Osteoblast (primary cell): ENCODE results near the gene TMEM43. TPM values are rescaled to one million over a fixed set of nuclear protein-coding genes. Genes with fewer than 3 reads are reported as not detected.

ENCODE experiments used
- total RNA-seq: library from RNA; depleted of rRNA; stranded (reverse); fragments of >200 nt; gene quantifications from 2 replicates; pipeline ENCODE4 v1.2.3, GENCODE V29; 2012

Gene TMEM43
- total RNA-seq, 1 donor: 138 TPM

Other genes starting within 250 kb of the TMEM43 start
- not detected in 2 replicates for gene WNT7A, start 245.0 kb upstream of the TMEM43 start, total RNA-seq
- gene CHCHD4, start 182 bp upstream of the TMEM43 start, total RNA-seq: 9.1 and 10.1 TPM in 2 replicates
- 50.1 and 52.1 TPM in 2 replicates for gene XPC, start 53.5 kb downstream of the TMEM43 start, total RNA-seq
- gene LSM3, start 53.8 kb downstream of the TMEM43 start, total RNA-seq: 5.1 and 5.6 TPM in 2 replicates